ENCODE data around the gene IL27RA.

The IL27RA gene

DNA sequence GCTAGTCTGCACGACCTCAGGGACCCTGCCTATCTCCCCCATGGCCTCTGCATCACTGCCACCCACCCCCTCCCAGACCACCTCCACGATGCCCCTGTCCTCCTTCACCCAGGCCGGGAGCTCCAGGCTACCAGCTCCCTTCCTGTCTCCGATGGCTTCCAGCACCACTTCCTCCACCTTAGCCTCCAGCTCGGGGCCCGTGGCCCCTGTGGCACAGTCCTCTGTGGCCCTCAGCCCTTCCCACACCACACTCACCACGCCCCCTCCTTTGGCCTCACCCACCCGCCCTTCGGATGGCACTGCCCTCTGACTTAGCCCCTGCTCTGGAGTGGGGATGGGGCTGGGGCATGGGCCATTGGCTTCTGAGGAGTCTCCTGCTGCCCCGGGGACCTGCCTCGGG, 23.2 kb downstream of the IL27RA start:
- ChIA-PET POLR2A (no interaction called here), CTCF (interaction anchor here (0.6 to 0.8 kb wide), 2 partner anchors 15 to 19 kb away, joined by 3 to 5 read pairs; no protein-coding TSS in a partner anchor)
- H3K4me3 ChIP-seq (ENCODE audit: low read depth, low read length), result no peak overlapping the region
- TF ChIP-seq ZNF391 (tag by site-specific recombination; IDR thresholded peaks at IDR 0.05; ENCODE audit: borderline replicate concordance, low read depth) (no peak), ZNF140 (tag by site-specific recombination; IDR thresholded peaks at IDR 0.05) (no peak), KLF9 (tag by site-specific recombination; IDR thresholded peaks at IDR 0.05; ENCODE audit: low read depth) (peak; percentile 16; the same call in 1 of the 2 replicates), ZNF121 (tag by site-specific recombination; IDR thresholded peaks at IDR 0.05) (no peak), ZNF830 (tag by site-specific recombination; IDR thresholded peaks at IDR 0.05; ENCODE audit: low read depth) (no peak)
- peaks cover 4% of the 10 kb centered on the region for H3K4me1 ChIP-seq (ENCODE audit: control insufficient read depth, insufficient read depth, low read length)
- H3K36me3 ChIP-seq (ENCODE audit: control insufficient read depth in 2 of 2, insufficient read depth in 1 of 2, low read length in 2 of 2), result no peaks in the 10 kb centered on the region; a peak in 1 of 3 replicates
- H3K9me3 ChIP-seq (ENCODE audit: control insufficient read depth, insufficient read depth, low read depth, low read length), result no peaks in the 10 kb centered on the region
- H3K27ac ChIP-seq (ENCODE audit: extremely low read depth, low read depth, low read length), result no peak overlapping the region

DNA sequence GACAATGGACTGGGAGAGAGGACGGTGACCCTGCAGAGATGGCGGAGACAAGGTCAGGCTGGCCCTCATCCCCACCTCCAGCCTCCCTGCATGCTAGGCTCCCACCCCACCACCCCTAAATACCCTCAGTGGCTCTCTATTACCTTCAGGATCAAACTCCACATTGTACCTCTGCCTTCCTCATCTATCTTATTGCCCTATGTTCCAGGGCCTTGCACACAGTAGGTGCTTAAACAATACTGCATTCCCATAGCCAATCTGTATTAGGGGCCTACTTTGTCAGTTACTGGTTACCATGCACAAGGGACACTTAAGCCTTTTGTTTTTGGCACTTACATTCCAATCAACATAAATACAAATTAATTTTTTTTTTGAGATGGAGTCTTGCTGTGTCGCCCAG, 23.8 kb downstream of the IL27RA start:
- H3K36me3 ChIP-seq (ENCODE audit: control insufficient read depth in 2 of 2, insufficient read depth in 1 of 2, low read length in 2 of 2), result no peaks in the 10 kb centered on the region
- ChIA-PET POLR2A (no interaction called here), CTCF (interaction anchor here (1.1 to 6.9 kb wide), 2 partner anchors 12 to 16 kb away, joined by 3 to 80 read pairs; partner anchors contain the start of gene MISP3)
- H3K27ac ChIP-seq (ENCODE audit: extremely low read depth, low read depth, low read length), result no peak overlapping the region
- H3K4me1 ChIP-seq (ENCODE audit: control insufficient read depth, insufficient read depth, low read length), result peaks cover 4% of the 10 kb centered on the region
- no peaks in the 10 kb centered on the region for H3K9me3 ChIP-seq (ENCODE audit: control insufficient read depth, insufficient read depth, low read depth, low read length)
- H3K4me3 ChIP-seq (ENCODE audit: low read depth, low read length), result no peak overlapping the region
- no peak for TF ChIP-seq KLF7 (tag by site-specific recombination; IDR thresholded peaks at IDR 0.05; ENCODE audit: borderline replicate concordance)
- TF ChIP-seq ZNF169 (tag by site-specific recombination; IDR thresholded peaks at IDR 0.05), result no peak
- TF ChIP-seq, protein P1, sequence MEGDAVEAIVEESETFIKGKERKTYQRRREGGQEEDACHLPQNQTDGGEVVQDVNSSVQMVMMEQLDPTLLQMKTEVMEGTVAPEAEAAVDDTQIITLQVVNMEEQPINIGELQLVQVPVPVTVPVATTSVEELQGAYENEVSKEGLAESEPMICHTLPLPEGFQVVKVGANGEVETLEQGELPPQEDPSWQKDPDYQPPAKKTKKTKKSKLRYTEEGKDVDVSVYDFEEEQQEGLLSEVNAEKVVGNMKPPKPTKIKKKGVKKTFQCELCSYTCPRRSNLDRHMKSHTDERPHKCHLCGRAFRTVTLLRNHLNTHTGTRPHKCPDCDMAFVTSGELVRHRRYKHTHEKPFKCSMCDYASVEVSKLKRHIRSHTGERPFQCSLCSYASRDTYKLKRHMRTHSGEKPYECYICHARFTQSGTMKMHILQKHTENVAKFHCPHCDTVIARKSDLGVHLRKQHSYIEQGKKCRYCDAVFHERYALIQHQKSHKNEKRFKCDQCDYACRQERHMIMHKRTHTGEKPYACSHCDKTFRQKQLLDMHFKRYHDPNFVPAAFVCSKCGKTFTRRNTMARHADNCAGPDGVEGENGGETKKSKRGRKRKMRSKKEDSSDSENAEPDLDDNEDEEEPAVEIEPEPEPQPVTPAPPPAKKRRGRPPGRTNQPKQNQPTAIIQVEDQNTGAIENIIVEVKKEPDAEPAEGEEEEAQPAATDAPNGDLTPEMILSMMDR (tag by site-specific recombination; IDR thresholded peaks at IDR 0.05), result no peak
- TF ChIP-seq ZFP37 (tag by site-specific recombination; IDR thresholded peaks at IDR 0.05), result no peak
- no peak for TF ChIP-seq ZNF175 (tag by site-specific recombination; IDR thresholded peaks at IDR 0.05)
- no peak for TF ChIP-seq ZNF488 (tag by site-specific recombination; IDR thresholded peaks at IDR 0.05)
- TF ChIP-seq ZNF529 (tag by site-specific recombination; IDR thresholded peaks at IDR 0.05; ENCODE audit: insufficient replicate concordance), result no peak
- no peak for TF ChIP-seq HOXC10 (CRISPR knock-in tag; IDR thresholded peaks at IDR 0.05)
- TF ChIP-seq ZNF670 (tag by site-specific recombination; IDR thresholded peaks at IDR 0.05; ENCODE audit: low read depth), result no peak
- no peak for TF ChIP-seq ZSCAN4 (tag by site-specific recombination; IDR thresholded peaks at IDR 0.05)
- no peak for TF ChIP-seq KLF10 (tag by site-specific recombination; IDR thresholded peaks at IDR 0.05)
- TF ChIP-seq ZNF707 (tag by site-specific recombination; IDR thresholded peaks at IDR 0.05), result no peak
- no peak for TF ChIP-seq ZBTB48 (tag by site-specific recombination; IDR thresholded peaks at IDR 0.05)
- no peak for TF ChIP-seq ZFP3 (tag by site-specific recombination; IDR thresholded peaks at IDR 0.05; ENCODE audit: low read depth)
- TF ChIP-seq ZNF521 (tag by site-specific recombination; IDR thresholded peaks at IDR 0.05), result no peak
- no peak for TF ChIP-seq ZNF621 (tag by site-specific recombination; IDR thresholded peaks at IDR 0.05)

All from HEK293 (cell line).